ENCODE results near the gene DIRAS1.
"Not testable (repeated sequence)": the region's sequence is repeated elsewhere in the genome, so short reads cannot be mapped to it uniquely, and the experiment has no call there.

The DIRAS1 gene

DNA sequence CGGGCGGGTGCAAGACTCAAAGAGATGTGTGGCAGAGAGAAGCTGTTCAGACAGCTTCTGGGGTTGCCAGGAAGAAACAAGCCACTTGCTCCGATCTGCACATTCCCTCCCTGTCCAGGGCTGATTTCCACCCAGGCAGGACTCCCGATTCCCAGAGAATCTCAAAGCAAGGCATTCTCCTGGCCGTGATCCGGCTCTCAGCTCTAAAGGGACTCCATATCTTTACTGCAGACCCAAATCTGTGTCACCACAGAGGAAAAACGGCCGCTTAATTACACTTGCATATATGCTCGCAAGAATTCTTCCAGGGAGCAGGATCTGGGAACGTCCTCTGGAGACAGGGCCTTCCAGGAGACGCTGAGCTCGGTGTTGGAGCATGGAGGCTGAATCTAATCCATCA is 44.3 kb downstream of the DIRAS1 start:
- no peak for DNase-seq (ENCODE audit: low read depth)

DNA sequence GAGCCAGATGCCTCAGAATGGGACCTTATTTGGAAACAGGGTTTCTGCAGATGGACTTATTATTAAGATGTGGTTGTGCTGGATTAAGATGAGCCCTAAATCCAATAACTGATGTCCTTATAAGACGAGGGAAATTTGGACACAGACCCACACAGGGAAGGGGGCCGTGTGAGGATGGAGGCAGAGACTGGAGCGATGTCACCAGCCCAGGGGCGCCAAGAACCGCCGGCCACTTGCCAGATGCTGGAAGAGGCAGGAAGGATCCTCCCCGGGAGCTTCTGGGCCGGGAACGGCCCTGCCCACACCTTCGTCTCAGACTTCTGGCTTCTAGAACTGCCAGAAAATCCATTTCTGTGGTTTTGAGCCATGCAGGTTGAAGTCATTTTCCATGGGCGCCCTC is 45.3 kb downstream of the DIRAS1 start:
- no peak for DNase-seq (ENCODE audit: low read depth)

DNA sequence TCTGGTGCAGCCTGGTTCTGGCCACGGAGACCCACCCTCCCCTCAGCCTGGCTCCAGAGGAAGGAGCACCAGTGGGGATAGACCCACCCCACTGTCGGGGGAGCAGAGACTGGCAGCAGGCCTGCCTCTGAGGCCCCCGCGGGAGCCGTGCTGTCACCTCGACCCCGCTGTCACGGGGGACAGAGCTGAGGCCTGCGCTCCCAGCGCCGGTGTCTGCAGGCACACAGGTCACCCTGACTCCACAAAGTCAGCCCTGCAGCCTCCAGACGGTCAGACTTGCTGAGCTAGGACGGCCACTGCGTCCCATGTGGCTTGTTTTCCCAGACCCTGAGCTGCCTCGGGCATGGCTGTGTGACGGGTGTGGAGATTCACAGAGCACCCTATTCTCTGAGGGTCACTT is 51.0 kb downstream of the DIRAS1 start:
- no peak for DNase-seq (ENCODE audit: low read depth)

DNA sequence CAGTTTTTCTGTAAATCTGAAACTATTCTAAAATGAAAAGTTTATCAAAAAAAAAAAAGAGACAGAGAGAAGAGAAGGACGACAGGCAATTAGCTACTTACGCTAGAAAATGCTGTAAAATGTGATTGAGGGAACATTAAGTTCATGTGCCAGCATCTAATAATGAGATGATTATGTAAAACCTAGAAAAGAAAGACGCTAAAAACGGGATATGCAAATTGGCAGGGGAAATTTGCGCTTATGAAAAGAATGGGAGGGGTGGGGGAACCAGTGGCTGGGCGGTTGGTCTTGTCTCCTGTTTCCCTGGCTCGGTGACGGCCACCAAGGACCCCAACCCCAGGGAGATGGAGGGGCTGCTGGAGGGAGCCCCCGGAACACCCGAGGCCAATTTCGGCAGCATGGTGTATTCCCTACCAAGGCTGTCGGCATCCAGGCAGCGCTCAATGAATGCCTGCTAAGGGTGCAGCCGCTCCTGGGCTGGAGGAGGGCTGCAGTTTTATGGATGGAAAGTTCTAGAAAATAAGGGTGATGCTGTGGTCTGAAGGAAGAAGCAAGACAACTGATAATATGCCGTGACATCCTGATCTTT is 52.9 kb downstream of the DIRAS1 start:
- DNase-seq (ENCODE audit: low read depth): no peak

DNA sequence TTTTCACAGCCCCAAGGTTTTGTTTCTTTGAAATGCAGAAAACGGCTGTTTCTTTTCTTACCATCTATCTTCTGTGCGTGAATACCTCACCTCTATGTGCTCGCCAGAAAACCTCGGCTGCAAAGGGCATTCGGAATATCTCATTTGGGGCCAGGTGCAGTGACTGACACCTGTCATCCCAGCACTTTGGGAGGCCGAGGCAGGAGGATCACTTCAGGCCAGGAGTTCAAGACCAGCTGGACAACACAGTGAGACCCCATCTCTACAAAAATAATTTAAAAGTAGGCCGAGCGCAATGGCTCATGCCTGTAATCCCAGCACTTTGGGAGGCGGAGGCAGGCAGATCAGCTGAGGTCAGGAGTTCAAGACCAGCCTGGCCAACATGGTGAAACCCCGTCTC is 53.8 kb downstream of the DIRAS1 start:
- DNase-seq (ENCODE audit: low read depth): not testable (repeated sequence)

DNA sequence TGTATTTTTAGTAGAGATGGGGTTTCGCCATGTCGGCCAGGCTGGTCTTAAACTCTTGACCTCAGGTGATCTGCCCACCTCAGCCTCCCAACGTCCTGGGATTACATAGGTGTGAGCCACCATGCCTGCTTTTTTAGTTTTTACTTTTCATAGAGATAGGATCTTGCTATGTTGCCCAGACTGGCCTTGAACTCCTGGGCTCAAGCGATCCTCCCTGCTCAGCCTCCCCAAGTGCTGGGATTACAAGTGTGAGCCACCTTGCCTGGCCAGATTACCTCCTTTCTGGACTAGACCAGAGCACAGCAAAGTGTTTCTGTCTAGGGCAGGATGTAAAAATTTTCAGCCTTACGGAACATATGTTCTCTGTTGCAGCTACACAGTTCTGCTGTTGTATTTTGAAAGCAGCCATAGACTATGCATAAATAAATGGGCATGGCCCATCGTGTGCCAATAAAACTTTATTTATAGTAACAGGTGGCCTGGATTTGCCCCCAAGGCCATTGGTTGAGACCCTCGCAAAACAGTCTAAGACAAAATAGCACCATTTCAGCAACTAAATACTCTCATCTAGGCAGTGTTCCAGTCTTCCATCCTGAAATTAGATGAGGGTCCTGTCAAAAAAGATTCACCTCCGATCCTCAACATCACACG is 54.7 kb downstream of the DIRAS1 start:
- no peak for DNase-seq (ENCODE audit: low read depth)

DNA sequence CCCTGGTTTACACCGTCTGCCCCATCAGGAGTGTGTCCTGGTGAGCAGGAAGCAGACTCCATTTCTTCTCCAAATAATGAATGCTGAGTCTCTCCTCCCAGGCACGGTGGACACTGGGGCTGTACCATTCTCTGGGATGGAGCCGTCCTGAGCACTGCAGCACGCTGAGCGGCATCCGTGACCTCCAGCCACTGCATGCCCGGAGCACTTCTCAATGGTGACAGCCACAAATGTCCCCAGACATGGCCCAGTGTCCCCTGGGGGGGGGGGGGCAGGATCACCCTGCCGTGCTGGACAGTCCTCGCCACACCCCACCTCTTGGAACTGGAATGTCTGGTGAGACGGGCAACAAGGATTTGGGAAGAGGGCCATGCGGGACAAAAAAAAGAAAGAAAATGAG is 56.1 kb downstream of the DIRAS1 start:
- no peak for DNase-seq (ENCODE audit: low read depth)

Data from GM04504 (cell line).